Panc1 (cell line): Measurements from ENCODE around the gene OR2M4. TPM values are rescaled to one million over a fixed set of nuclear protein-coding genes. Genes with fewer than 3 reads are reported as not detected.
"Not testable (repeated sequence)": the region's sequence is repeated elsewhere in the genome, so short reads cannot be mapped to it uniquely, and the experiment has no call there.

Experiments
- ATAC-seq: fragments of 200-7000 bp; cut with Tn5 transposase; 2 replicates; pipeline ENCODE4 v1.9.1; 2020; ENCODE audit warnings: mild to moderate bottlenecking, moderate library complexity
- BruUV-seq: library from RNA; stranded (reverse); fragments of 400-500 nt; replicated peaks from 2 replicates; lab custom pipeline; 2021; lab: Mats Ljungman, UMichigan
- CTCF ChIA-PET: fragments of 300-600 bp; sonication (Branson Sonifier 250); formaldehyde crosslinking; loops from one replicate; lab custom pipeline; 2022; ENCODE audit warnings: antibody characterized with exemption; lab: Charles Lee
- POLR2A ChIA-PET: fragments of 300-600 bp; sonication (Branson Sonifier 250); formaldehyde crosslinking; loops from one replicate; lab custom pipeline; 2022; ENCODE audit warnings: antibody characterized with exemption; lab: Charles Lee
- DNase-seq: peaks from one replicate; pipeline ENCODE4 v3.0.0-alpha.2; 2010; ENCODE audit warnings: low read depth, low spot score
- H3K27ac ChIP-seq: 2 replicates; pipeline ENCODE4 v1.5.1; 2011; ENCODE audit warnings: mild to moderate bottlenecking, low read length, inconsistent platforms
- H3K27me3 ChIP-seq: fragments of 200-500 bp; sonication (Bioruptor generic); 2 replicates; pipeline ENCODE4 v1.6.0; 2014; ENCODE audit warnings: low read length, inconsistent platforms; ENCODE audit not compliant: control insufficient read depth, insufficient read depth
- H3K36me3 ChIP-seq: fragments of 200-500 bp; sonication (Bioruptor generic); 2 replicates; pipeline ENCODE4 v1.5.1; 2014; ENCODE audit warnings: inconsistent platforms, mild to moderate bottlenecking, low read length, moderate library complexity; ENCODE audit not compliant: control insufficient read depth, insufficient read depth
- H3K4me1 ChIP-seq: 2 replicates; pipeline ENCODE4 v1.5.1; 2011; ENCODE audit warnings: inconsistent platforms, mild to moderate bottlenecking, low read length, moderate library complexity; ENCODE audit not compliant: control insufficient read depth, insufficient read depth
- H3K4me3 ChIP-seq, 2 experiments: 2 replicates each; pipeline ENCODE4 v1.5.1; 2011 to 2012; ENCODE audit warnings: low read depth in 2 of 2, low read length in 2 of 2, mild to moderate bottlenecking in 2 of 2, inconsistent platforms in 1 of 2, moderate library complexity in 1 of 2
- H3K9me3 ChIP-seq: fragments of 200-500 bp; sonication (Bioruptor generic); 2 replicates; pipeline ENCODE4 v1.5.1; 2014; ENCODE audit warnings: low read depth, mild to moderate bottlenecking, inconsistent platforms, low read length, moderate library complexity; ENCODE audit not compliant: control insufficient read depth, insufficient read depth
- CTCF ChIP-seq: fragments of 450-650 bp; IDR thresholded peaks from 2 replicates; pipeline ENCODE4 v1.5.1; 2017; ENCODE audit warnings: mild to moderate bottlenecking
- POLR2AphosphoS5 ChIP-seq: IDR thresholded peaks from 2 replicates; pipeline ENCODE4 v1.6.1; 2012; ENCODE audit warnings: mild to moderate bottlenecking, low read depth, low read length, moderate library complexity
- SIN3A ChIP-seq: IDR thresholded peaks from 2 replicates; pipeline ENCODE4 v1.6.1; 2012; ENCODE audit warnings: low read depth, mild to moderate bottlenecking, low read length, moderate library complexity, borderline replicate concordance; ENCODE audit not compliant: insufficient read depth
- TCF7L2 ChIP-seq: IDR thresholded peaks from 2 replicates; pipeline ENCODE4 v1.6.1; 2011; ENCODE audit warnings: mild to moderate bottlenecking, low read depth, low read length, inconsistent platforms
- in situ Hi-C: cut with HindIII; loops from 2 replicates; pipeline ENCODE4 v1.10.0; 2016; ENCODE audit warnings: low sequenced_read_pairs, low pct_unique_long_range_greater_than_20kb
- intact Hi-C: fragments of 100-400 bp; cut with micrococcal nuclease; formaldehyde crosslinking; loops from one replicate; pipeline ENCODE4 v1.10.0; 2022; ENCODE audit not compliant: unreplicated experiment
- total RNA-seq: library from RNA; stranded (reverse); gene quantifications from one replicate; pipeline ENCODE4 v1.2.1, GENCODE V29; 2021; ENCODE audit not compliant: unreplicated experiment
- TF ChIP-seq, protein P1 (sequence below), 2 experiments: IDR thresholded peaks; 2 replicates each; pipeline ENCODE4 v1.6.1; 2011 to 2012; ENCODE audit warnings: low read depth in 2 of 2, control low read depth in 1 of 2, low read length in 1 of 2, mild to moderate bottlenecking in 1 of 2, moderate library complexity in 1 of 2; ENCODE audit not compliant: insufficient read depth in 1 of 2

The OR2M4 gene
- total RNA-seq, 1 experiment from 2014 or later: not detected

- Histone ChIP-seq H3K4me3 (no peak overlapping the region), H3K27ac (no peak overlapping the region), H3K27me3 (no peaks in the 10 kb centered on the region), H3K9me3 (no peaks in the 10 kb centered on the region), H3K36me3 (no peaks in the 10 kb centered on the region), H3K4me1 (no peaks in the 10 kb centered on the region)
- no peak for ATAC-seq
- ChIA-PET POLR2A (no interaction called here), CTCF (no interaction called here)
- DNase-seq: no peak
- in situ Hi-C loops (no loop called here), intact Hi-C loops (loop anchor here (10.0 kb wide), 1 partner anchor 555 kb away; no protein-coding TSS in a partner anchor)
- BruUV-seq: no TSS peak
- TF ChIP-seq SIN3A (no peak), CTCF (no peak), POLR2AphosphoS5 (no peak), TCF7L2 (no peak)
- TF ChIP-seq, protein P1, sequence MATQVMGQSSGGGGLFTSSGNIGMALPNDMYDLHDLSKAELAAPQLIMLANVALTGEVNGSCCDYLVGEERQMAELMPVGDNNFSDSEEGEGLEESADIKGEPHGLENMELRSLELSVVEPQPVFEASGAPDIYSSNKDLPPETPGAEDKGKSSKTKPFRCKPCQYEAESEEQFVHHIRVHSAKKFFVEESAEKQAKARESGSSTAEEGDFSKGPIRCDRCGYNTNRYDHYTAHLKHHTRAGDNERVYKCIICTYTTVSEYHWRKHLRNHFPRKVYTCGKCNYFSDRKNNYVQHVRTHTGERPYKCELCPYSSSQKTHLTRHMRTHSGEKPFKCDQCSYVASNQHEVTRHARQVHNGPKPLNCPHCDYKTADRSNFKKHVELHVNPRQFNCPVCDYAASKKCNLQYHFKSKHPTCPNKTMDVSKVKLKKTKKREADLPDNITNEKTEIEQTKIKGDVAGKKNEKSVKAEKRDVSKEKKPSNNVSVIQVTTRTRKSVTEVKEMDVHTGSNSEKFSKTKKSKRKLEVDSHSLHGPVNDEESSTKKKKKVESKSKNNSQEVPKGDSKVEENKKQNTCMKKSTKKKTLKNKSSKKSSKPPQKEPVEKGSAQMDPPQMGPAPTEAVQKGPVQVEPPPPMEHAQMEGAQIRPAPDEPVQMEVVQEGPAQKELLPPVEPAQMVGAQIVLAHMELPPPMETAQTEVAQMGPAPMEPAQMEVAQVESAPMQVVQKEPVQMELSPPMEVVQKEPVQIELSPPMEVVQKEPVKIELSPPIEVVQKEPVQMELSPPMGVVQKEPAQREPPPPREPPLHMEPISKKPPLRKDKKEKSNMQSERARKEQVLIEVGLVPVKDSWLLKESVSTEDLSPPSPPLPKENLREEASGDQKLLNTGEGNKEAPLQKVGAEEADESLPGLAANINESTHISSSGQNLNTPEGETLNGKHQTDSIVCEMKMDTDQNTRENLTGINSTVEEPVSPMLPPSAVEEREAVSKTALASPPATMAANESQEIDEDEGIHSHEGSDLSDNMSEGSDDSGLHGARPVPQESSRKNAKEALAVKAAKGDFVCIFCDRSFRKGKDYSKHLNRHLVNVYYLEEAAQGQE (IDR thresholded peaks at IDR 0.05; ENCODE audit: insufficient read depth in 1 of 2, low read depth in 2 of 2, low read length in 1 of 2): no peak
These were observed 8.3 kb downstream of the OR2M4 start for GRCh38 chr1:248239478-248239877.

DNA sequence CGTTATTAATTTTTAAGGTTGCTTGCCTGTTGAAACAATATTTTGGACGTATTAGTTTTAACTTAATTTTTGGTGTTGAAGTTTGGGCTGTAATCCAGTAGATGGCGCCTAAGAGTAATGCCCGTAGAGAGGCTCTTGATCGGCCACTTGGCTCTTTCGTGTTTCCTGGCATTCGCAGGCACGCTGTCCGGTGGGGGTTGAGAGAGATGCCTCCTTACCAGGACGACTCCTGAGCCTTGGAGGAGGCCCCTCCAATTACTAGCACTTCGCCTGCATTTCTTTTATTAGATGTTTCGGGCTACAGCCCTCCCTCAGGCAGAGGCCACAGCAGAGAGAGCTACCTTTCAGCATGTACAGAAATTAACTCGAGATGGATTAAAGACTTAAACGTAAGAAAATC, 12.0 kb downstream of the OR2M4 start:
- H3K4me1 ChIP-seq: no peaks in the 10 kb centered on the region
- H3K36me3 ChIP-seq: no peaks in the 10 kb centered on the region
- no peaks in the 10 kb centered on the region for H3K27me3 ChIP-seq
- TF ChIP-seq CTCF (peak; percentile 89), POLR2AphosphoS5 (no peak)
- POLR2A ChIA-PET: no interaction called here
- CTCF ChIA-PET: no interaction called here
- H3K9me3 ChIP-seq: no peaks in the 10 kb centered on the region
- intact Hi-C loops: no loop called here
- in situ Hi-C loops: no loop called here
- no peak overlapping the region for H3K27ac ChIP-seq
- H3K4me3 ChIP-seq: peak overlapping the region in 1 of 2 experiments; percentile 6; a peak in 1 of 4 replicates
- peak; percentile 20 for DNase-seq
- no TSS peak for BruUV-seq
- 0 out of 2 replicates have a peak, but pooled peaks have one; percentile 42 for ATAC-seq

DNA sequence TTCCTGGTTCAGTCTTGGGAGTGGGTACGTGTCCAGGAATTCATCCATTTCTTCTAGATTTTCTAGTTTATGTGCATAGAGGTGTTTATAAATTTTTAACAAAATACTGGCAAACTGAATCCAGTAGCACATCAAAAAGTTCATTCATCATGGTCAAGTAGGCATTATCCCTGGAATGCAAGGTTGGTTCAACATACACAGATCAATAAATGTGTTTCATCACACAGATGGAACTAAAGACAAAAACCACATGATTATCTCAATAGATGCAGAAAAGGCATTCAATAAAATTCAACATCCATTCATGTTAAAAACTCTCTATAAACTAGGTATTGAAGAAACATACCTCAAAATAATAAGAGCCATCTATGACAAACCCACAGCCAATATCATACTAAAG, 28.1 kb downstream of the OR2M4 start:
- H3K9me3 ChIP-seq, BruUV-seq, H3K27me3 ChIP-seq, CTCF ChIA-PET, H3K4me3 ChIP-seq, ATAC-seq, in situ Hi-C loops, H3K27ac ChIP-seq, POLR2A ChIA-PET, H3K36me3 ChIP-seq, H3K4me1 ChIP-seq, intact Hi-C loops, DNase-seq: not testable (repeated sequence)
